ENCODE measurements around the gene PPP1CB. TPM values are rescaled to one million over a fixed set of nuclear protein-coding genes. Genes with fewer than 3 reads are reported as not detected.

PPP1CB gene
- total and polyA plus RNA-seq, 4 donors: 26.2 to 75.4 (median 49.3) TPM

GRCh38 chr2:28749526-28749925 lies 2.1 kb upstream of the PPP1CB start:
- DNase-seq (ENCODE audit: low spot score): no peak
- H3K27ac ChIP-seq (ENCODE audit: low read depth in 1 of 2, low read length in 2 of 2): no peak overlapping the region
- 96% methylated on average over 6 of the region's 6 CpGs for WGBS
- TF ChIP-seq SP1 (IDR thresholded peaks at IDR 0.05) (no peak), RXRA (IDR thresholded peaks at IDR 0.05) (no peak), FOXA2 (IDR thresholded peaks at IDR 0.05) (no peak), NR2F2 (IDR thresholded peaks at IDR 0.05) (no peak), YY1 (IDR thresholded peaks at IDR 0.05) (no peak), RAD21 (IDR thresholded peaks at IDR 0.05) (no peak), REST (IDR thresholded peaks at IDR 0.05) (no peak), GABPA (IDR thresholded peaks at IDR 0.05 in 1 of 2, conservative IDR thresholded peaks at IDR 0.05 in 1 of 2) (no peak), FOXA1 (IDR thresholded peaks at IDR 0.05) (no peak), EGR1 (IDR thresholded peaks at IDR 0.05; ENCODE audit: low read depth in 2 of 2) (no peak), HNF4A (conservative IDR thresholded peaks at IDR 0.05) (no peak), HNF4G (IDR thresholded peaks at IDR 0.05) (no peak)
- TF ChIP-seq, protein P1, sequence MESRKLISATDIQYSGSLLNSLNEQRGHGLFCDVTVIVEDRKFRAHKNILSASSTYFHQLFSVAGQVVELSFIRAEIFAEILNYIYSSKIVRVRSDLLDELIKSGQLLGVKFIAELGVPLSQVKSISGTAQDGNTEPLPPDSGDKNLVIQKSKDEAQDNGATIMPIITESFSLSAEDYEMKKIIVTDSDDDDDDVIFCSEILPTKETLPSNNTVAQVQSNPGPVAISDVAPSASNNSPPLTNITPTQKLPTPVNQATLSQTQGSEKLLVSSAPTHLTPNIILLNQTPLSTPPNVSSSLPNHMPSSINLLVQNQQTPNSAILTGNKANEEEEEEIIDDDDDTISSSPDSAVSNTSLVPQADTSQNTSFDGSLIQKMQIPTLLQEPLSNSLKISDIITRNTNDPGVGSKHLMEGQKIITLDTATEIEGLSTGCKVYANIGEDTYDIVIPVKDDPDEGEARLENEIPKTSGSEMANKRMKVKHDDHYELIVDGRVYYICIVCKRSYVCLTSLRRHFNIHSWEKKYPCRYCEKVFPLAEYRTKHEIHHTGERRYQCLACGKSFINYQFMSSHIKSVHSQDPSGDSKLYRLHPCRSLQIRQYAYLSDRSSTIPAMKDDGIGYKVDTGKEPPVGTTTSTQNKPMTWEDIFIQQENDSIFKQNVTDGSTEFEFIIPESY (IDR thresholded peaks at IDR 0.05): no peak
- TF ChIP-seq, protein P2, sequence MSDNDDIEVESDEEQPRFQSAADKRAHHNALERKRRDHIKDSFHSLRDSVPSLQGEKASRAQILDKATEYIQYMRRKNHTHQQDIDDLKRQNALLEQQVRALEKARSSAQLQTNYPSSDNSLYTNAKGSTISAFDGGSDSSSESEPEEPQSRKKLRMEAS (IDR thresholded peaks at IDR 0.05): no peak
- H3K36me3 ChIP-seq (ENCODE audit: control insufficient read depth in 4 of 4, insufficient read depth in 3 of 4, low read depth in 1 of 4, low read length in 3 of 4): no peaks in the 10 kb centered on the region
- H3K4me3 ChIP-seq (ENCODE audit: low read depth in 1 of 3, low read length in 3 of 3): no peak overlapping the region
- H3K27me3 ChIP-seq (ENCODE audit: control insufficient read depth in 4 of 4, insufficient read depth in 4 of 4, low read length in 3 of 4): no peaks in the 10 kb centered on the region
- H3K4me1 ChIP-seq (ENCODE audit: control insufficient read depth in 4 of 4, insufficient read depth in 4 of 4, low read length in 3 of 4): peaks cover 0 to 10% (median 6%) of the 10 kb centered on the region in 4 donors
- no peak overlapping the region for H3K9ac ChIP-seq (ENCODE audit: low read depth in 1 of 2, low read length in 2 of 2)
- no peaks in the 10 kb centered on the region for H3K9me3 ChIP-seq (ENCODE audit: control insufficient read depth in 4 of 4, low read length in 3 of 4)

GRCh38 chr2:28750316-28751251 lies 1.0 kb upstream of the PPP1CB start:
- 17% methylated on average over 14 of the region's 14 CpGs for WGBS
- H3K27me3 ChIP-seq (ENCODE audit: control insufficient read depth in 4 of 4, insufficient read depth in 4 of 4, low read length in 3 of 4): no peaks in the 10 kb centered on the region
- H3K36me3 ChIP-seq (ENCODE audit: control insufficient read depth in 4 of 4, insufficient read depth in 3 of 4, low read depth in 1 of 4, low read length in 3 of 4): no peaks in the 10 kb centered on the region
- DNase-seq (ENCODE audit: low spot score): peak; percentile 40
- peaks cover 3 to 17% (median 15%) of the 10 kb centered on the region in 4 donors for H3K4me1 ChIP-seq (ENCODE audit: control insufficient read depth in 4 of 4, insufficient read depth in 4 of 4, low read length in 3 of 4)
- no peaks in the 10 kb centered on the region for H3K9me3 ChIP-seq (ENCODE audit: control insufficient read depth in 4 of 4, low read length in 3 of 4)
- H3K27ac ChIP-seq (ENCODE audit: low read depth in 1 of 2, low read length in 2 of 2): peak overlapping the region; percentile 100
- peak overlapping the region; percentile 76 to 97 (median 93) for H3K4me3 ChIP-seq (ENCODE audit: low read depth in 1 of 3, low read length in 3 of 3)
- TF ChIP-seq SP1 (IDR thresholded peaks at IDR 0.05) (no peak), EGR1 (IDR thresholded peaks at IDR 0.05; ENCODE audit: low read depth in 2 of 2) (no peak), NR2F2 (IDR thresholded peaks at IDR 0.05) (no peak), HNF4A (conservative IDR thresholded peaks at IDR 0.05) (no peak), JUND (IDR thresholded peaks at IDR 0.05) (no peak), RAD21 (IDR thresholded peaks at IDR 0.05) (no peak)
- TF ChIP-seq, protein P1 (IDR thresholded peaks at IDR 0.05): no peak
- TF ChIP-seq, protein P3, sequence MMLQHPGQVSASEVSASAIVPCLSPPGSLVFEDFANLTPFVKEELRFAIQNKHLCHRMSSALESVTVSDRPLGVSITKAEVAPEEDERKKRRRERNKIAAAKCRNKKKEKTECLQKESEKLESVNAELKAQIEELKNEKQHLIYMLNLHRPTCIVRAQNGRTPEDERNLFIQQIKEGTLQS (IDR thresholded peaks at IDR 0.05): no peak
- H3K9ac ChIP-seq (ENCODE audit: low read depth in 1 of 2, low read length in 2 of 2): peak overlapping the region; percentile 93 to 95
